Ishikawa (cell line): Measurements from ENCODE around the gene TNFSF4.

Experiments
- CEBPB ChIP-seq: IDR thresholded peaks from 2 replicates; pipeline ENCODE4 v1.6.1; 2012
- CREB1 ChIP-seq: IDR thresholded peaks from 2 replicates; pipeline ENCODE4 v1.6.1; 2012; ENCODE audit warnings: low read depth
- EGR1 ChIP-seq: IDR thresholded peaks from 2 replicates; pipeline ENCODE4 v1.6.1; 2012
- EP300 ChIP-seq: IDR thresholded peaks from 2 replicates; pipeline ENCODE4 v1.6.1; 2012; ENCODE audit warnings: borderline replicate concordance
- FOXM1 ChIP-seq: IDR thresholded peaks from 2 replicates; pipeline ENCODE4 v1.6.1; 2012; ENCODE audit warnings: low read depth, borderline replicate concordance
- NFIC ChIP-seq: IDR thresholded peaks from 2 replicates; pipeline ENCODE4 v1.6.1; 2012
- RAD21 ChIP-seq: IDR thresholded peaks from 2 replicates; pipeline ENCODE4 v1.6.1; 2012; ENCODE audit warnings: low read depth
- TAF1 ChIP-seq: IDR thresholded peaks from 2 replicates; pipeline ENCODE4 v1.6.1; 2012; ENCODE audit warnings: low read depth, mild to moderate bottlenecking
- TCF12 ChIP-seq: IDR thresholded peaks from 2 replicates; pipeline ENCODE4 v1.6.1; 2012; ENCODE audit warnings: low read depth
- TEAD4 ChIP-seq: IDR thresholded peaks from 2 replicates; pipeline ENCODE4 v1.6.1; 2012
- YY1 ChIP-seq: IDR thresholded peaks from 2 replicates; pipeline ENCODE4 v1.6.1; 2012; ENCODE audit warnings: low read depth
- ZBTB7A ChIP-seq: IDR thresholded peaks from 2 replicates; pipeline ENCODE4 v1.6.1; 2012; ENCODE audit warnings: low read depth
- TF ChIP-seq, protein P1 (sequence below): IDR thresholded peaks from 2 replicates; pipeline ENCODE4 v1.6.1; 2012
- TF ChIP-seq, protein P2 (sequence below): IDR thresholded peaks from 2 replicates; pipeline ENCODE4 v1.6.1; 2012
- TF ChIP-seq, protein P3 (sequence below): IDR thresholded peaks from 2 replicates; pipeline ENCODE4 v1.6.1; 2012; ENCODE audit warnings: low read depth, mild to moderate bottlenecking

TNFSF4 gene

DNA sequence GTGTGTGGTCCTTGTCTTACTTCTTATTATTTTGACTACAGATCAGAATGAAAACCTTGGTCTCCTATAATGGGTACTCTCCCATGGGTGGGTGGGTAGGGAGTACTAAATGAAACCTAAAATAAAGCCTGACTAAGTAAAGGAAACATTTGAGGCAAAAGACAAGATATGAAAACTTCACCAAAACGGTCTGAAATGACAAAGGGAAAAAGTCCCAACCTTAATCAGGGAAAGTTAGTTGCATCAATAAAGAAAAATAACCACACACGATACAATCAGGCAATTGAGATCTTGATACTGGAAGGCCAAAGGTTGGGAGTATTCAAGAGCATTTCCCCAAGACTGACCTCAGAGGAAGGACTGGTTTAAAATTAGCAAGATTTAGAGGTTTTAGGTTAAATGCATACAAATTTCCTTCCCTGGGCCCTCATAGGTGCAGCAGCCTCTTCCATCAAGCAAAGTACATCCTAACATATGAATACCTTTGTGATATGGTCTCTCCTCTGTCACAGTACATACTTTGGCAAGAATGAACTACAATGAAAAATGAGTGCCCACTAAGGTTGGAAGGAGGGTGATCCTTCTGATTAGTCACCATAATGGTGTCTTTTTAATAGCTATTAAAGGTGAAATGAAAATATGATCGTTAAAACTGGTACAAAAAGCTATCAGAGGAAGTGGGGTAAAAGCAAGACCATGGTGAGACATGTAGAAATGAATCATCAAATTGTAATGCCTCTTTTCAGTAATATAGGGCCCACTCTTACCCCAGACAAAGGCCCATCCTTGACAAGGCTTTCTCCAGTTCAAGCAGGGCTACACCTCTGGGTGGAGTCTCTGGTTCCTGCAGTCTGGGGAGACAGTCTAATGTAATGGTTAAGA lies 15.3 kb upstream of the TNFSF4 start:
- no peak for TF ChIP-seq TCF12
- no peak for TF ChIP-seq ZBTB7A
- TF ChIP-seq, protein P1, sequence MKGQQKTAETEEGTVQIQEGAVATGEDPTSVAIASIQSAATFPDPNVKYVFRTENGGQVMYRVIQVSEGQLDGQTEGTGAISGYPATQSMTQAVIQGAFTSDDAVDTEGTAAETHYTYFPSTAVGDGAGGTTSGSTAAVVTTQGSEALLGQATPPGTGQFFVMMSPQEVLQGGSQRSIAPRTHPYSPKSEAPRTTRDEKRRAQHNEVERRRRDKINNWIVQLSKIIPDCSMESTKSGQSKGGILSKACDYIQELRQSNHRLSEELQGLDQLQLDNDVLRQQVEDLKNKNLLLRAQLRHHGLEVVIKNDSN, result no peak
- TF ChIP-seq FOXM1, result no peak
- no peak for TF ChIP-seq YY1
- TF ChIP-seq CREB1, result no peak
- no peak for TF ChIP-seq TAF1
- TF ChIP-seq CEBPB, result no peak
- TF ChIP-seq NFIC, result no peak
- TF ChIP-seq TEAD4, result no peak
- no peak for TF ChIP-seq EGR1
- TF ChIP-seq, protein P2, sequence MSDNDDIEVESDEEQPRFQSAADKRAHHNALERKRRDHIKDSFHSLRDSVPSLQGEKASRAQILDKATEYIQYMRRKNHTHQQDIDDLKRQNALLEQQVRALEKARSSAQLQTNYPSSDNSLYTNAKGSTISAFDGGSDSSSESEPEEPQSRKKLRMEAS, result no peak
- TF ChIP-seq, protein P3, sequence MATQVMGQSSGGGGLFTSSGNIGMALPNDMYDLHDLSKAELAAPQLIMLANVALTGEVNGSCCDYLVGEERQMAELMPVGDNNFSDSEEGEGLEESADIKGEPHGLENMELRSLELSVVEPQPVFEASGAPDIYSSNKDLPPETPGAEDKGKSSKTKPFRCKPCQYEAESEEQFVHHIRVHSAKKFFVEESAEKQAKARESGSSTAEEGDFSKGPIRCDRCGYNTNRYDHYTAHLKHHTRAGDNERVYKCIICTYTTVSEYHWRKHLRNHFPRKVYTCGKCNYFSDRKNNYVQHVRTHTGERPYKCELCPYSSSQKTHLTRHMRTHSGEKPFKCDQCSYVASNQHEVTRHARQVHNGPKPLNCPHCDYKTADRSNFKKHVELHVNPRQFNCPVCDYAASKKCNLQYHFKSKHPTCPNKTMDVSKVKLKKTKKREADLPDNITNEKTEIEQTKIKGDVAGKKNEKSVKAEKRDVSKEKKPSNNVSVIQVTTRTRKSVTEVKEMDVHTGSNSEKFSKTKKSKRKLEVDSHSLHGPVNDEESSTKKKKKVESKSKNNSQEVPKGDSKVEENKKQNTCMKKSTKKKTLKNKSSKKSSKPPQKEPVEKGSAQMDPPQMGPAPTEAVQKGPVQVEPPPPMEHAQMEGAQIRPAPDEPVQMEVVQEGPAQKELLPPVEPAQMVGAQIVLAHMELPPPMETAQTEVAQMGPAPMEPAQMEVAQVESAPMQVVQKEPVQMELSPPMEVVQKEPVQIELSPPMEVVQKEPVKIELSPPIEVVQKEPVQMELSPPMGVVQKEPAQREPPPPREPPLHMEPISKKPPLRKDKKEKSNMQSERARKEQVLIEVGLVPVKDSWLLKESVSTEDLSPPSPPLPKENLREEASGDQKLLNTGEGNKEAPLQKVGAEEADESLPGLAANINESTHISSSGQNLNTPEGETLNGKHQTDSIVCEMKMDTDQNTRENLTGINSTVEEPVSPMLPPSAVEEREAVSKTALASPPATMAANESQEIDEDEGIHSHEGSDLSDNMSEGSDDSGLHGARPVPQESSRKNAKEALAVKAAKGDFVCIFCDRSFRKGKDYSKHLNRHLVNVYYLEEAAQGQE, result no peak
- TF ChIP-seq EP300, result no peak
- no peak for TF ChIP-seq RAD21

DNA sequence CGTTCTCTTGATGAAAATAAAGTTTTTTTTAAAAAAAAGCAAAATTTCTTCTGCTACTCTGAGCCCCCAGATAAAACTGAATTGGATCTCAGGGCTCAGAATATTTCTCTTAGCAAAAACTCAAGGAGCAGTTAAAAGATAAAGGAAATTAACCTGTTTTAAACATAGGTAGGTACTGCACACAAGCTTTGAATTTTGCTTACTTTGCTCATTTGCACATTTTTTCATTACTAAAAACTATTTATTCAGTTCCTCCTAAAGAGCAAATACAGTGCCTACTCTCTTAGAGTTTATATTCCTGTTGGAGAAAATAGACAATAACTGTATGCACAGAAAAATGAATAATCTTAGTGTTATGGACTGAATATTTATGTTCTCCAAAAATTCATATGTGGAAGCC lies 13.0 kb upstream of the TNFSF4 start:
- no peak for TF ChIP-seq CEBPB

DNA sequence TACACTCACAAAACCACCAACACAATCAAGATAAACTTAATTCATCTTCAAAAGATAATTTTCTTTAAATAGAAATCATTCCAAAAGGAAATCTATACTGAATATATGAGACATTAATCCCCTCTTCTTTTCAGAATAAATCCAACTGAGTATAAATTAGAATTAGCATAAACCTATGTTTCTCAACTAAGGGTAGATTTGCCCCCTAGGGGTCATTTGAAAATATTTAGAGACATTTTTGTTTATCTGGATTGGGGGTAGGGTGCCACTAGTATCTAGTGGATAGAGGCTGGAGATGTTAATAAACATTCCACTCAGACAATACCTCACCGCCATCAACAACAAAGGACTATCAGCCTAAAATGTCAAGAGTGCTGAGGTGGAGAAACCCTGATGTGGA lies 6.5 kb upstream of the TNFSF4 start:
- no peak for TF ChIP-seq ZBTB7A
- TF ChIP-seq CREB1, result no peak
- TF ChIP-seq, protein P2, result no peak
- TF ChIP-seq NFIC, result no peak
- no peak for TF ChIP-seq YY1

DNA sequence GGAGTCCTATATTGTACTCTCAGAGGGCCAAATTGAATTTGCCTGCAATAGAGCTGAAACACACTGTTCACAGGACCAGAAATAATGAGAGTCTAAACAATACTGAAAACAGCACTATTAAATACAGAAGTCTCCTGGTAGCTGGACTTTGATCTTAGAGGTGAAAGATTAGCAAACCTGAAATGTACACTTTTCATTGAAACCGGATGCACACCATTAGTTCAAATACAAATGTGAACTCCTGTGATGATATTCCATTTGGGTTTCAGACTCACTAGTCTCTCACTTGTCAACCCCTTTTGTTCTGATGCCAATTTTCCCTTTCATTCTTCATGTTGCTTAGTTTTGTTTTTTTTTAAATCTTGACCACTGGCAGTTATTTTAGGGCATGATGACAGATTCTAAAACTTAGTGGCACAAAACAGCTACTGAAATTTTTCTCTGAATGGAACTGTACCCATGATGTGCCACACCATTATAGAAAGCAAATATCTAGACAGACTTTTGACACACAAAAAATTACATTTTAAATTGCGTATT lies 5.9 kb upstream of the TNFSF4 start:
- TF ChIP-seq EP300 (no peak), CREB1 (no peak), EGR1 (no peak), TCF12 (no peak), FOXM1 (no peak), ZBTB7A (no peak), RAD21 (no peak)

DNA sequence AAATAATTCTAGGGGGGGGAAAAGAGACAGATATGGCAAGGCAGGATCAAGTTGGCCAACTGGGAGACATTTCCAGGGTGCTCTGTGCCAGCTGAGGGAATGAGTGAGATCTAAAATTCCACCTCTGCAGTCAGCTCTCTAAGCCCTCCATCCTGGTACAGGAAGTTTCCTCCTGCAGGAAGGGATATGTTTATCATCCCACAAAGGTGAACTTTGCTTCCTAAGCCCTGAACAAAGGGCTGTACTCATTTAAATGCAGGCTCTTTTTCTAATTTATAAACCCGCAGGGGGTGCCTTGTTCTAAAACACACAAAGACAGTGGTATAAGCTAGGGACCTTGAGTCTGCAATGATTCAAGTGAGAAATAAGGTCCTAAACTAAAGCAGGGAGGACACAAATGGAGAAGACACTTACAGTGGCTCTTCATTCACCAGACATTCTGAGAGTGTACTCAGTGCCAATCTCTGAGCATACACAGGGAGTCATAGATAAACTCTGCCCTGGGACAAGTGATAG lies 3.6 kb upstream of the TNFSF4 start:
- TF ChIP-seq RAD21 (no peak), TCF12 (no peak), EGR1 (no peak), EP300 (no peak), CEBPB (no peak), TEAD4 (no peak), NFIC (no peak), CREB1 (no peak), ZBTB7A (no peak), FOXM1 (no peak), YY1 (no peak), TAF1 (no peak)
- TF ChIP-seq, protein P1, result no peak
- TF ChIP-seq, protein P3, result no peak
- TF ChIP-seq, protein P2, result no peak

DNA sequence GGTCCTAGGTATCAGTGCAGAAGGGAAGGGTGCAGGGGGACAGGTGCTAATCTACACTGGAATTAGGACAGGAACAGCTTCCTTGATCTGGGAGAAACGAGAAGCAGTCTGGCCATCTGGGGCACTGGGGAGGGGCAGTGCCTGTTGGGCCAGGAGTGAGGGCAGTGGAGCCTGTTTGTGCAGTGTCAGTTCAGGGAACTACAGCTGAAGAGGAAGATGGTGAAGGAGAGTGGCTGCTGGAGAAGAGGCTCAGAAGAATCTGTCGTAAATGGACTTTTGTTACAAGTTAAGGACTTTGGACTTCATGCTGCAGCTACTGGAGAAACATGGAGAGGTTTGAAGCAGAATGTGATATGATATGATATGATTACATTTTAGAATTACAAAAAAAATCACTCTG lies 3.2 kb upstream of the TNFSF4 start:
- TF ChIP-seq RAD21 (no peak), ZBTB7A (no peak), CREB1 (no peak), TAF1 (no peak), NFIC (no peak), TEAD4 (no peak), YY1 (no peak), FOXM1 (no peak)
- TF ChIP-seq, protein P2, result no peak
- TF ChIP-seq, protein P3, result no peak
